HUDEP-2 (cell line): ENCODE measurements around the gene CCDC192.
"Not testable (repeated sequence)": the region's sequence is repeated elsewhere in the genome, so short reads cannot be mapped to it uniquely, and the experiment has no call there.

Experiments used
- DNase-seq, 76 experiments: peaks; one replicate each; lab custom pipeline; 2025; ENCODE audit not compliant: unreplicated experiment in 76 of 76; lab: John Stamatoyannopoulos, UW

CCDC192 gene

GRCh38 chr5:127697894-127698600, 5.1 kb upstream of the CCDC192 start:
- DNase-seq, result no peak

- no peak for DNase-seq
These were observed 3.8 kb upstream of the CCDC192 start for GRCh38 chr5:127699416-127699815.

- DNase-seq, result no peak
These were observed 2.9 kb upstream of the CCDC192 start for GRCh38 chr5:127700237-127700766.

- no peak for DNase-seq
These were observed 757 bp upstream of the CCDC192 start for GRCh38 chr5:127702434-127702833.

- no peak for DNase-seq
These were observed 2.1 kb downstream of the CCDC192 start for GRCh38 chr5:127705120-127705892.

- no peak for DNase-seq
These were observed 3.5 kb downstream of the CCDC192 start for GRCh38 chr5:127706691-127707090.

GRCh38 chr5:127707209-127707608, 4.0 kb downstream of the CCDC192 start:
- no peak for DNase-seq

GRCh38 chr5:127713083-127713482, 9.9 kb downstream of the CCDC192 start:
- DNase-seq, result not testable (repeated sequence)

- DNase-seq, result no peak
These were observed 15.0 kb downstream of the CCDC192 start for GRCh38 chr5:127718181-127718580.

- no peak for DNase-seq
These were observed 20.4 kb downstream of the CCDC192 start for GRCh38 chr5:127723571-127723970.

GRCh38 chr5:127725673-127726072, 22.5 kb downstream of the CCDC192 start:
- no peak for DNase-seq

- no peak for DNase-seq
These were observed 29.8 kb downstream of the CCDC192 start for GRCh38 chr5:127732963-127733362.

GRCh38 chr5:127739348-127739747, 36.2 kb downstream of the CCDC192 start:
- not testable (repeated sequence) for DNase-seq

- DNase-seq, result no peak
These were observed 36.7 kb downstream of the CCDC192 start for GRCh38 chr5:127739807-127740384.

- DNase-seq, result no peak
These were observed 38.2 kb downstream of the CCDC192 start for GRCh38 chr5:127741412-127741811.

- no peak for DNase-seq
These were observed 41.0 kb downstream of the CCDC192 start for GRCh38 chr5:127744241-127744640.

GRCh38 chr5:127746756-127747155, 43.6 kb downstream of the CCDC192 start:
- no peak for DNase-seq

GRCh38 chr5:127752503-127753265, 49.5 kb downstream of the CCDC192 start:
- DNase-seq, result not testable (repeated sequence)

GRCh38 chr5:127754259-127754658, 51.1 kb downstream of the CCDC192 start:
- DNase-seq, result no peak

- DNase-seq, result no peak
These were observed 51.5 kb downstream of the CCDC192 start for GRCh38 chr5:127754706-127755105.

GRCh38 chr5:127757576-127757975, 54.4 kb downstream of the CCDC192 start:
- peak in 1 of 76 experiments; percentile 2 for DNase-seq
